GM12892 (cell line): ENCODE data around the gene MTUS2.

Experiments
- POLR2A ChIP-seq: IDR thresholded peaks from 2 replicates; pipeline ENCODE4 v1.6.1; 2011; ENCODE audit warnings: low read depth, low read length, control low read depth
- POLR2AphosphoS5 ChIP-seq: IDR thresholded peaks from 2 replicates; pipeline ENCODE4 v1.6.1; 2011; ENCODE audit warnings: low read depth, low read length, control low read depth
- TAF1 ChIP-seq: IDR thresholded peaks from 2 replicates; pipeline ENCODE4 v1.6.1; 2011; ENCODE audit warnings: low read depth, mild to moderate bottlenecking, control low read depth, low read length, borderline replicate concordance

- TF ChIP-seq POLR2AphosphoS5 (no peak), POLR2A (no peak), TAF1 (no peak)
Observed at GRCh38 chr13:29362849-29363604, 542.9 kb downstream of the MTUS2 start.
